Mucosa of rectum (tissue), 2 donors: Measurements from ENCODE around the gene LRRC2.
"Not testable (repeated sequence)": the region's sequence is repeated elsewhere in the genome, so short reads cannot be mapped to it uniquely, and the experiment has no call there.

Source experiments
- H3K27ac ChIP-seq, 2 donors: one replicate each; pipeline ENCODE4 v1.7.0; 2013; ENCODE audit warnings: inconsistent platforms in 2 of 2, low read depth in 2 of 2, low read length in 2 of 2
- H3K27me3 ChIP-seq, 2 donors: one replicate each; pipeline ENCODE4 v1.7.0; 2013; ENCODE audit warnings: low read length in 2 of 2; ENCODE audit not compliant: control insufficient read depth in 2 of 2, insufficient read depth in 2 of 2
- H3K36me3 ChIP-seq, 2 donors: one replicate each; pipeline ENCODE4 v1.7.0; 2013; ENCODE audit warnings: low read length in 2 of 2; ENCODE audit not compliant: control insufficient read depth in 2 of 2, insufficient read depth in 2 of 2
- H3K4me1 ChIP-seq, 2 donors: one replicate each; pipeline ENCODE4 v1.7.0; 2013; ENCODE audit warnings: low read length in 2 of 2, mild to moderate bottlenecking in 1 of 2; ENCODE audit not compliant: control insufficient read depth in 2 of 2, insufficient read depth in 2 of 2
- H3K4me3 ChIP-seq, 2 donors: one replicate each; pipeline ENCODE4 v1.7.0; 2013; ENCODE audit warnings: low read length in 2 of 2
- H3K9ac ChIP-seq, 2 donors: one replicate each; pipeline ENCODE4 v1.7.0; 2013; ENCODE audit warnings: low read length in 2 of 2, low read depth in 1 of 2, mild to moderate bottlenecking in 1 of 2
- H3K9me3 ChIP-seq, 2 donors: one replicate each; pipeline ENCODE4 v1.7.0; 2013; ENCODE audit warnings: low read length in 2 of 2; ENCODE audit not compliant: control insufficient read depth in 2 of 2
- donor health status: healthy.
- donor health status: Normal muscosa, but diverticular disease.

LRRC2 gene

DNA sequence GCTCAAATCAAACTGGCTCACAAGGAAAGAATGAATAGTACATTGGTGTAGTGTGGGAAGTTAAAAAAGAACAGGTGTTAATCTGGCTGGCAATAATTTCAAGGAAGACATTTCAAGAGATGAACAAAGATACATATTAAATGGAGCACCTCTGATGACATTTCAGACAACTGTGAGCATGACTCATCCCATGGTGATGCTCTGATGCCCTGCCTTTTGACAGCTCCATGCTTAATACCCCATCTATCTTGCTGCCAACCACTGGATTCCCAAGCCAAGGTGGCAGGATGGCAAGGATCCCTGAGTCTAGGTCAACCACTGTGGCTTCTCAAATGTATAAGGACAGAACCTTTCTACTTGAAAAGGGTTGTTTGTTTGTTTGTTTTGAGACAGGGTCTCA is 29.3 kb downstream of the LRRC2 start:
- no peak overlapping the region for H3K4me3 ChIP-seq
- no peaks in the 10 kb centered on the region for H3K9me3 ChIP-seq
- H3K4me1 ChIP-seq, result peaks cover 0 to 5% of the 10 kb centered on the region in 2 donors
- H3K27ac ChIP-seq, result no peak overlapping the region
- no peaks in the 10 kb centered on the region for H3K36me3 ChIP-seq
- H3K27me3 ChIP-seq, result no peaks in the 10 kb centered on the region
- no peak overlapping the region for H3K9ac ChIP-seq

DNA sequence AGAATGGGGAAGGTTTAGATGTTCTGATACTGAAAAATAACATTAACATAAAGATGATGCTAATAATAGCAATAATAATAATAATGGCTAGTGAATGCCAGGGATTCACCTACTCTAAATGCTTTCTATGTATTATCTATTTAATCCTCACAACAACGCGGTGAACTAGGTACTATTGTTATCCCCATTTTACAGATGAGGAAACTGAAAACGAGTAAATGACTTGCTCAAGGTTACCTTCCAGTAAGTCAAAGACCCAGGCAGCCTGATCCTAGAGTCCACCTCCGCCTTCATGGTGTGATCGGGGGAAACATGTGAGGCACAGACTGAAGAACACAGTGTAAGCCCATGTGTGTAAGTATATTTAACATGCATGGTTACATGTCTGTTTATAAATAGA is 30.4 kb downstream of the LRRC2 start:
- no peak overlapping the region for H3K27ac ChIP-seq
- no peaks in the 10 kb centered on the region for H3K27me3 ChIP-seq
- peaks cover 0 to 5% of the 10 kb centered on the region in 2 donors for H3K4me1 ChIP-seq
- no peaks in the 10 kb centered on the region for H3K36me3 ChIP-seq
- no peaks in the 10 kb centered on the region for H3K9me3 ChIP-seq
- no peak overlapping the region for H3K4me3 ChIP-seq
- no peak overlapping the region for H3K9ac ChIP-seq

DNA sequence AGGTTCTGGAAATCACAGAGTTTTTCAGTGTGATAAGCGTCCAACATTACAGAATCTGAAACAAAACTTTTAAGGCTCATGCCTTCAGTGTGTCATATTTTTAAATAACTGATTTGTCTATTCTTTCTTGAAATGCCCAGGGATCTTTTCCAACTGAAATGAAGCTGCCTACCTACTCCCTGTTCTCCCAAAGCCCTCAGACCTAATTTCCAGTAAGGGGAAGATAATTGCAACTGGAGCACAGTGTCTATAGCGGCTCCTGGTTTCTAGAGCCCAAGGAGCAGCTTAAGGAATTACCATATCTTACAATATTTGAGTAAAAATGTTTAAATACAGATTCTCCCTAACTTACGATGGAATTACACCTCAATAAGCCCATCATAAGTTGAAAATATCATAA is 33.0 kb downstream of the LRRC2 start:
- no peak overlapping the region for H3K4me3 ChIP-seq
- H3K27ac ChIP-seq, result no peak overlapping the region
- H3K4me1 ChIP-seq, result no peaks in the 10 kb centered on the region
- H3K9ac ChIP-seq, result no peak overlapping the region
- no peaks in the 10 kb centered on the region for H3K36me3 ChIP-seq
- H3K27me3 ChIP-seq, result no peaks in the 10 kb centered on the region
- no peaks in the 10 kb centered on the region for H3K9me3 ChIP-seq

GRCh38 chr3:46527239-46527638 is 38.9 kb downstream of the LRRC2 start:
- no peaks in the 10 kb centered on the region for H3K27me3 ChIP-seq

DNA sequence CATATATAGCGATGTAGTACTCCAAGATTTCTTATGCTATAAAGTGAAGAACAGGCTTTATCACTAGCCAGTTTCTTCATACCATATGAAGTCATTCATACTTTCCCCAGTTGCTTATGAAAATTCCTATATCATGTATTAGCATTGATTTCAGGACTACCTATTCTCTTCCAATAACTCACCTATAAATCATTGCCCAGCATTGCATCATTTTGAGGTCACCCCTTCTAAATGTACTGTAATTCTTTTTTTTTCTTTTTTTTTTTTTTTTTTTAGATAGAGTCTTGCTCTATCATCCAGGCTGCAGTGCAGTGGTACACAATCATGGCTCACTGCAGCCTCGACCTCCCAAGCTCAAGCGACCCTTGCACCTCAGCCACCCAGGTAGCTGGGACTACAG is 41.3 kb downstream of the LRRC2 start:
- H3K27me3 ChIP-seq, result no peaks in the 10 kb centered on the region
- H3K27ac ChIP-seq, result no peak overlapping the region
- no peaks in the 10 kb centered on the region for H3K36me3 ChIP-seq
- H3K4me3 ChIP-seq, result no peak overlapping the region
- no peaks in the 10 kb centered on the region for H3K9me3 ChIP-seq
- no peak overlapping the region for H3K9ac ChIP-seq
- no peaks in the 10 kb centered on the region for H3K4me1 ChIP-seq

More at GRCh38 chr3:46527239-46527638, 38.9 kb downstream of the LRRC2 start:
- Histone ChIP-seq H3K27ac (no peak overlapping the region), H3K9ac (no peak overlapping the region), H3K9me3 (no peaks in the 10 kb centered on the region), H3K36me3 (no peaks in the 10 kb centered on the region), H3K4me3 (no peak overlapping the region), H3K4me1 (no peaks in the 10 kb centered on the region)

GRCh38 chr3:46524008-46524407 is 42.1 kb downstream of the LRRC2 start:
- H3K27ac ChIP-seq, result no peak overlapping the region
- no peaks in the 10 kb centered on the region for H3K9me3 ChIP-seq
- H3K36me3 ChIP-seq, result no peaks in the 10 kb centered on the region
- H3K27me3 ChIP-seq, result no peaks in the 10 kb centered on the region
- no peak overlapping the region for H3K4me3 ChIP-seq
- no peaks in the 10 kb centered on the region for H3K4me1 ChIP-seq
- no peak overlapping the region for H3K9ac ChIP-seq

GRCh38 chr3:46523556-46523955 is 42.5 kb downstream of the LRRC2 start:
- Histone ChIP-seq H3K27me3 (no peaks in the 10 kb centered on the region), H3K9me3 (no peaks in the 10 kb centered on the region), H3K9ac (no peak overlapping the region), H3K27ac (no peak overlapping the region), H3K36me3 (no peaks in the 10 kb centered on the region), H3K4me3 (no peak overlapping the region), H3K4me1 (no peaks in the 10 kb centered on the region)

DNA sequence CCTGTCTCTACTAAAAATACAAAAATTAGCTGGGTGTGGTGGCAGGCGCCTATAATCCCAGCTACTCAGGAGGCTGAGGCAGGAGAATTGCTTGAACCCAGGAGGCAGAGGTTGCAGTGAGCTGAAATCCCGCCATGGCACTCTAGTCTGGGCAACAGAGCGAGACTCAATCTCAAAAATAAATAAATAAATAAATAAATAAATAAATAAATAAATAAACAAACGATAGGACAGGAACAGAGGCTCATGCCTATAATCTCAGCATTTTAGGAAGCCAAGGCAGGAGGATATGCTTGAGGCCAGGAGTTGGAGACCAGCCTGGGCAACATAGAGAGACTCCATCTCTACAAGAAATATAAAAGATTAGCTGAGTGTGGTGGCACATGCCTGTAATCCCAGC is 43.9 kb downstream of the LRRC2 start:
- H3K9ac ChIP-seq, H3K9me3 ChIP-seq, H3K36me3 ChIP-seq: not testable (repeated sequence)

GRCh38 chr3:46521096-46521495 is 45.0 kb downstream of the LRRC2 start:
- no peaks in the 10 kb centered on the region for H3K36me3 ChIP-seq
- H3K4me1 ChIP-seq, result no peaks in the 10 kb centered on the region
- H3K27me3 ChIP-seq, result no peaks in the 10 kb centered on the region
- no peak overlapping the region for H3K27ac ChIP-seq
- no peaks in the 10 kb centered on the region for H3K9me3 ChIP-seq
- H3K4me3 ChIP-seq, result no peak overlapping the region
- H3K9ac ChIP-seq, result no peak overlapping the region

More for the DNA sequence above, 43.9 kb downstream of the LRRC2 start:
- H3K4me3 ChIP-seq, H3K27me3 ChIP-seq, H3K4me1 ChIP-seq, H3K27ac ChIP-seq: not testable (repeated sequence)

GRCh38 chr3:46520531-46520930 is 45.6 kb downstream of the LRRC2 start:
- Histone ChIP-seq H3K36me3 (no peaks in the 10 kb centered on the region), H3K9me3 (no peaks in the 10 kb centered on the region), H3K4me1 (no peaks in the 10 kb centered on the region), H3K27ac (no peak overlapping the region), H3K4me3 (no peak overlapping the region), H3K27me3 (no peaks in the 10 kb centered on the region), H3K9ac (no peak overlapping the region)

DNA sequence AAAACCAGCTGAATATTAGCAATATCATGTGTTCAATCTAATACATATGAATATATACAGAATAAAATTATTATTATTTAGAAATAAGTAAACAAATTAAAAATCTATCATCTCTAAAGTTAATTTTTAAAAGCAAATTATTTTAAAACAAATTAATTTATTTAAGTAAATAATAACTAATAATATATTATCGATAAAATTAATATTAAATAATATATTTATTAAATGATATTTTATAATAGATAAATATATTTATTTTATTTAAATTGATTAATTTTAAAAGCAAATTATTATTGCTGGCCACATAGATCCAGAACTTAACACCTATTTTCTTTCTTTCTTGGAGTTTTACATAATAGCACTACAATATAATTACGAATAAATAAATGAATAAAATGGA is 46.1 kb downstream of the LRRC2 start:
- H3K9me3 ChIP-seq, result no peaks in the 10 kb centered on the region

More for the DNA sequence above, 46.1 kb downstream of the LRRC2 start:
- H3K4me3 ChIP-seq, result no peak overlapping the region
- H3K36me3 ChIP-seq, result no peaks in the 10 kb centered on the region
- no peaks in the 10 kb centered on the region for H3K27me3 ChIP-seq
- no peak overlapping the region for H3K9ac ChIP-seq
- no peaks in the 10 kb centered on the region for H3K4me1 ChIP-seq
- H3K27ac ChIP-seq, result no peak overlapping the region
